ENCODE measurements around the gene MYL1. TPM values are rescaled to one million over a fixed set of nuclear protein-coding genes. Genes with fewer than 3 reads are reported as not detected.

The MYL1 gene
- total RNA-seq: not detected

GRCh38 chr2:210315015-210315788, at the start of gene MYL1:
TSS of gene MYL1 (minus strand) at chr2:210315174. CDS start at chr2:210315042, 132 bp downstream.
- Histone ChIP-seq H3K27me3 (no peaks in the 10 kb centered on the region), H3K4me3 (no peak within 1 kb of the TSS), H3K9me3 (no peaks in the 10 kb centered on the region), H3K27ac (no peak within 1 kb of the TSS), H3K4me1 (no peaks in the 10 kb centered on the region), H3K36me3 (no peaks in the 10 kb centered on the region)
- no peak for TF ChIP-seq CTCF (IDR thresholded peaks at IDR 0.05)
- no peak for DNase-seq (ENCODE audit: low spot score in 2 of 2)
- intact Hi-C loops (cut with DNase I): no loop called here

GRCh38 chr2:210363876-210364275, 48.9 kb upstream of the MYL1 start:
- no peak overlapping the region for H3K27ac ChIP-seq
- no peak for TF ChIP-seq CTCF (IDR thresholded peaks at IDR 0.05)
- H3K27me3 ChIP-seq: no peaks in the 10 kb centered on the region
- H3K36me3 ChIP-seq: no peaks in the 10 kb centered on the region
- intact Hi-C loops (cut with DNase I): no loop called here
- H3K4me1 ChIP-seq: no peaks in the 10 kb centered on the region
- no peak for DNase-seq (ENCODE audit: low spot score in 2 of 2)
- H3K9me3 ChIP-seq: no peaks in the 10 kb centered on the region
- H3K4me3 ChIP-seq: no peak overlapping the region

GRCh38 chr2:210363261-210363660, 48.3 kb upstream of the MYL1 start:
- intact Hi-C loops (cut with DNase I): no loop called here
- DNase-seq (ENCODE audit: low spot score in 2 of 2): no peak
- Histone ChIP-seq H3K4me1 (no peaks in the 10 kb centered on the region), H3K9me3 (no peaks in the 10 kb centered on the region), H3K27ac (no peak overlapping the region), H3K27me3 (no peaks in the 10 kb centered on the region), H3K4me3 (no peak overlapping the region), H3K36me3 (no peaks in the 10 kb centered on the region)
- TF ChIP-seq CTCF (IDR thresholded peaks at IDR 0.05): no peak

GRCh38 chr2:210360412-210360811, 45.4 kb upstream of the MYL1 start:
- Histone ChIP-seq H3K4me1 (no peaks in the 10 kb centered on the region), H3K27me3 (no peaks in the 10 kb centered on the region), H3K9me3 (no peaks in the 10 kb centered on the region), H3K27ac (no peak overlapping the region), H3K4me3 (no peak overlapping the region), H3K36me3 (no peaks in the 10 kb centered on the region)
- intact Hi-C loops (cut with DNase I): no loop called here
- no peak for TF ChIP-seq CTCF (IDR thresholded peaks at IDR 0.05)
- no peak for DNase-seq (ENCODE audit: low spot score in 2 of 2)

GRCh38 chr2:210356944-210357343, 42.0 kb upstream of the MYL1 start:
- H3K9me3 ChIP-seq: no peaks in the 10 kb centered on the region
- no peak for TF ChIP-seq CTCF (IDR thresholded peaks at IDR 0.05)
- H3K4me3 ChIP-seq: no peak overlapping the region
- H3K27me3 ChIP-seq: no peaks in the 10 kb centered on the region
- H3K4me1 ChIP-seq: no peaks in the 10 kb centered on the region
- intact Hi-C loops (cut with DNase I): no loop called here
- no peak for DNase-seq (ENCODE audit: low spot score in 2 of 2)
- H3K27ac ChIP-seq: no peak overlapping the region
- no peaks in the 10 kb centered on the region for H3K36me3 ChIP-seq

Data from ascending aorta (tissue), 2 donors.